Tibial artery (tissue), 4 donors: Measurements from ENCODE around the gene FAR1.

Source experiments
- DNase-seq, 2 donors: peaks; one replicate each; pipeline ENCODE4 v3.0.0-alpha.2; 2019
- H3K27ac ChIP-seq, 2 donors: fragments of 200-600 bp; sonication (generic) in 1 of 2; 1 replicate in 1 of 2; 2 replicates in 1 of 2; pipeline ENCODE4 v1.5.1; 2018 to 2019; ENCODE audit warnings: mild to moderate bottlenecking in 1 of 2
- H3K27me3 ChIP-seq, 2 donors: fragments of 200-600 bp; sonication (generic) in 1 of 2; one replicate each; pipeline versions ENCODE4 v1.5.1 to v1.6.0; 2016 to 2019
- H3K36me3 ChIP-seq, 3 donors: fragments of 200-600 bp; sonication (generic) in 2 of 3; one replicate each; pipeline ENCODE4 v1.5.1; 2016 to 2019; ENCODE audit warnings: mild to moderate bottlenecking in 2 of 3
- H3K4me1 ChIP-seq, 4 donors: fragments of 200-600 bp; sonication (generic) in 2 of 4; 1 replicate in 3 of 4; 2 replicates in 1 of 4; pipeline ENCODE4 v1.5.1; 2016 to 2019
- H3K4me3 ChIP-seq, 2 donors: fragments of 200-600 bp; sonication (generic) in 1 of 2; 1 replicate in 1 of 2; 2 replicates in 1 of 2; pipeline ENCODE4 v1.5.1; 2018 to 2019; ENCODE audit warnings: mild to moderate bottlenecking in 2 of 2
- H3K9me3 ChIP-seq, 3 donors: fragments of 200-600 bp; sonication (generic) in 1 of 3; one replicate each; pipeline ENCODE4 v1.5.1; 2016 to 2019
- intact Hi-C: fragments of 100-400 bp; cut with DNase I; formaldehyde crosslinking; loops from one replicate; pipeline ENCODE4 v1.15.0; 2023; ENCODE audit warnings: low total_unique reads
- TF ChIP-seq, protein P1 (sequence below), 2 experiments: fragments of 200-600 bp in 1 of 2; fragments of 450-650 bp in 1 of 2; IDR thresholded peaks; one replicate each; pipeline ENCODE4 v1.5.1; 2017 to 2019; ENCODE audit warnings: antibody characterized with exemption in 2 of 2, mild to moderate bottlenecking in 1 of 2, moderate library complexity in 1 of 2

FAR1 gene

DNA sequence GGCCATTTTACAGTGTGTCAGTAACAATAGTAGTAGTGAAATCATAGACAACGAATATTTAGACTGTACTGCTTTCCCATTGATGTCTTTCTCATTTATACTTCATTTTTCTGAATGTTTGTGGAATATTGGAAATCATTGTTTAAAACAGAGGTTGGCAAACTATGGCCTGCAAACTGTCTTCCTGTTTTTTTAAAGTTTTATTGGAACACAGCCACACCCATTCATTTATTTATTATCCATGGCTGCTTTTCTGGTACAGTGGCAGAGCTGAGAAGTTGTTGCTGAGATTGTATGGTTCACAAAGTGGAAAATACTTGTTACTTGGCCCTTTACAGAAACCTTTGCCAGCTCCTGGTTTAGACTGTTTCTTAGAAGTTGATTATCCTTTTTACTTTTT lies 13.7 kb downstream of the FAR1 start:
- DNase-seq = no peak
- Histone ChIP-seq H3K4me1 (peaks cover 0 to 38% (median 8%) of the 10 kb centered on the region in 4 donors), H3K36me3 (no peaks in the 10 kb centered on the region), H3K9me3 (no peaks in the 10 kb centered on the region), H3K27me3 (no peaks in the 10 kb centered on the region), H3K4me3 (no peak overlapping the region), H3K27ac (no peak overlapping the region)
- intact Hi-C loops = no loop called here
- TF ChIP-seq, protein P1, sequence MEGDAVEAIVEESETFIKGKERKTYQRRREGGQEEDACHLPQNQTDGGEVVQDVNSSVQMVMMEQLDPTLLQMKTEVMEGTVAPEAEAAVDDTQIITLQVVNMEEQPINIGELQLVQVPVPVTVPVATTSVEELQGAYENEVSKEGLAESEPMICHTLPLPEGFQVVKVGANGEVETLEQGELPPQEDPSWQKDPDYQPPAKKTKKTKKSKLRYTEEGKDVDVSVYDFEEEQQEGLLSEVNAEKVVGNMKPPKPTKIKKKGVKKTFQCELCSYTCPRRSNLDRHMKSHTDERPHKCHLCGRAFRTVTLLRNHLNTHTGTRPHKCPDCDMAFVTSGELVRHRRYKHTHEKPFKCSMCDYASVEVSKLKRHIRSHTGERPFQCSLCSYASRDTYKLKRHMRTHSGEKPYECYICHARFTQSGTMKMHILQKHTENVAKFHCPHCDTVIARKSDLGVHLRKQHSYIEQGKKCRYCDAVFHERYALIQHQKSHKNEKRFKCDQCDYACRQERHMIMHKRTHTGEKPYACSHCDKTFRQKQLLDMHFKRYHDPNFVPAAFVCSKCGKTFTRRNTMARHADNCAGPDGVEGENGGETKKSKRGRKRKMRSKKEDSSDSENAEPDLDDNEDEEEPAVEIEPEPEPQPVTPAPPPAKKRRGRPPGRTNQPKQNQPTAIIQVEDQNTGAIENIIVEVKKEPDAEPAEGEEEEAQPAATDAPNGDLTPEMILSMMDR (IDR thresholded peaks at IDR 0.05) = no peak

- H3K36me3 ChIP-seq = no peaks in the 10 kb centered on the region
- TF ChIP-seq, protein P1 (IDR thresholded peaks at IDR 0.05) = no peak
- H3K27ac ChIP-seq = no peak overlapping the region
- no peaks in the 10 kb centered on the region for H3K27me3 ChIP-seq
- DNase-seq = no peak
- intact Hi-C loops = no loop called here
- H3K4me3 ChIP-seq = no peak overlapping the region
- no peaks in the 10 kb centered on the region for H3K9me3 ChIP-seq
- H3K4me1 ChIP-seq = peaks cover 0 to 27% (median 6%) of the 10 kb centered on the region in 4 donors
These were observed 17.1 kb downstream of the FAR1 start for GRCh38 chr11:13685461-13686108.

DNA sequence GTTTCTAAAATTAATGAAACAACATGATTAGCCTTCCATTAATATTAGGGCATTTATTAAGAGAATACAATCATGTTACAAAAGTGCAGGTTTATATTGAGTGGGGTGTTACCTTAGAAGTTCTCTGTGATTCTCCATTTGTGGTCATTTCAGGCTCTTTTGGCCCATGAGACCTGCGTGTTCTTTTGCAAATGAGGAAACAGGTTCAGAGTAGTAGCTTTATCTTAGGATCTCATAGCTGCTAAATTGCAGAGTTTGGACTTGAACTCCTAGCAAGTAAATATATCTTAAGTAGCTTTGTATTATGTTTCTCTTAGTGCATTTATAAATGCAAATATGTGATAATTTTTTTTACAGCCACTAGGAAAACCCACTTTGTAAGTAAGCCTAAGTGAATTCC lies 18.3 kb downstream of the FAR1 start:
- intact Hi-C loops = no loop called here
- peaks cover 0 to 27% (median 6%) of the 10 kb centered on the region in 4 donors for H3K4me1 ChIP-seq
- no peaks in the 10 kb centered on the region for H3K9me3 ChIP-seq
- DNase-seq = no peak
- TF ChIP-seq, protein P1 (IDR thresholded peaks at IDR 0.05) = no peak
- H3K36me3 ChIP-seq = no peaks in the 10 kb centered on the region
- no peaks in the 10 kb centered on the region for H3K27me3 ChIP-seq
- H3K4me3 ChIP-seq = no peak overlapping the region
- H3K27ac ChIP-seq = no peak overlapping the region

GRCh38 chr11:13687271-13687670 lies 18.8 kb downstream of the FAR1 start:
- no peak for DNase-seq
- Histone ChIP-seq H3K4me1 (peaks cover 0 to 26% (median 6%) of the 10 kb centered on the region in 4 donors), H3K27me3 (no peaks in the 10 kb centered on the region), H3K9me3 (no peaks in the 10 kb centered on the region), H3K4me3 (no peak overlapping the region), H3K27ac (no peak overlapping the region), H3K36me3 (no peaks in the 10 kb centered on the region)
- intact Hi-C loops = no loop called here
- TF ChIP-seq, protein P1 (IDR thresholded peaks at IDR 0.05) = no peak

DNA sequence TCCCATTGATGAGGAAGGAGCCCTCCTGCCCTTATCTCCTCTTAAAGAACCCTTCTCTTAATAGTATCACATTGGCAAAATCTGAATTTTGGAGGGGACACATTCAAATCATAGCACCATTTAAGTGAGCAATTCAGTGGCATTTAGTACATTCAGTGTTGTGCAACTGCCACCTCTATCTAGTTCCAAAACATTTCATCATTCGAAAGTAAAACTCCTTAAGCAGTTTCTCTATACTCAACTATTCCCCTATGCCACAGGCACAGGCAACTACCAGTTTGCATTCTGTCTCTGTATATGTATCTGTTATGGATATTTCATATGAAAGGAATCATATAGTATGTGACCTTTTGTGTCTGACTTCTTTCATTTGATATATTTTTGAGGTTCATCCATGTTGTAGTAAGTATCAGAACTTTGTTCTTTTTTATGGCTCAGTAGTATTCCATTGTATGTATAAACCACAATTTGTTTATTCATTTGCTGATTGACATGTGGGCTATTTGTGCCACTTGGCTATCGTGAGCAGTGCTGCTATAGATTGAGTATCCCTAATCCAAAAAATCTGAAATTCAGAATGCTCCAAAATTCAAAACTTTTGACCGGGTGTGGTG lies 22.9 kb downstream of the FAR1 start:
- no peak overlapping the region for H3K27ac ChIP-seq
- intact Hi-C loops = no loop called here
- peaks cover 0 to 9% (median 0%) of the 10 kb centered on the region in 4 donors for H3K4me1 ChIP-seq
- H3K9me3 ChIP-seq = no peaks in the 10 kb centered on the region
- DNase-seq = no peak
- H3K36me3 ChIP-seq = peaks cover 0 to 13% (median 7%) of the 10 kb centered on the region in 3 donors
- H3K27me3 ChIP-seq = no peaks in the 10 kb centered on the region
- TF ChIP-seq, protein P1 (IDR thresholded peaks at IDR 0.05) = no peak
- H3K4me3 ChIP-seq = no peak overlapping the region
